Measurements from ENCODE around the gene PVALB.
"Not testable (repeated sequence)": the region's sequence is repeated elsewhere in the genome, so short reads cannot be mapped to it uniquely, and the experiment has no call there.

Gene PVALB

GRCh38 chr22:36754881-36755280 lies 62.0 kb downstream of the PVALB start:
- DNase-seq: not testable (repeated sequence)

DNA sequence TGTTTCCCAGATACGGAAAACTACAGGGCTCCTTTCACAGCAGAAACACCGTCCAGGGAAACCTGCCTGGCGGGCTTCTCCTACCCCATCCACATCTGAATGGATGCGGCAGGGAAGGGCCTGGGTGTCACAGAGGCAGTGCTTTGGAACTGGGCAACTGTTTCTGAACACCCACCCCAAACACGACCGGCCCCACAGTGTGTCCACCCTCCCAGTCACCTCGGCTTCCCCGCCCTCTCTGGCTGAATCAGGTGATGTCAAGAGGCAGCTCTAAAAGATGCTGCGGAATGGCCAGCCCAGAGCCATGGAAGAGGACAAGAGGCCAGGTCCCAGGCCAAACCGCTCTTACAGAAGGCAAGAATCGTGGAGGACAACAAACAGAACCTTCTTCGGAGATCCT lies 62.9 kb downstream of the PVALB start:
- DNase-seq: no peak

DNA sequence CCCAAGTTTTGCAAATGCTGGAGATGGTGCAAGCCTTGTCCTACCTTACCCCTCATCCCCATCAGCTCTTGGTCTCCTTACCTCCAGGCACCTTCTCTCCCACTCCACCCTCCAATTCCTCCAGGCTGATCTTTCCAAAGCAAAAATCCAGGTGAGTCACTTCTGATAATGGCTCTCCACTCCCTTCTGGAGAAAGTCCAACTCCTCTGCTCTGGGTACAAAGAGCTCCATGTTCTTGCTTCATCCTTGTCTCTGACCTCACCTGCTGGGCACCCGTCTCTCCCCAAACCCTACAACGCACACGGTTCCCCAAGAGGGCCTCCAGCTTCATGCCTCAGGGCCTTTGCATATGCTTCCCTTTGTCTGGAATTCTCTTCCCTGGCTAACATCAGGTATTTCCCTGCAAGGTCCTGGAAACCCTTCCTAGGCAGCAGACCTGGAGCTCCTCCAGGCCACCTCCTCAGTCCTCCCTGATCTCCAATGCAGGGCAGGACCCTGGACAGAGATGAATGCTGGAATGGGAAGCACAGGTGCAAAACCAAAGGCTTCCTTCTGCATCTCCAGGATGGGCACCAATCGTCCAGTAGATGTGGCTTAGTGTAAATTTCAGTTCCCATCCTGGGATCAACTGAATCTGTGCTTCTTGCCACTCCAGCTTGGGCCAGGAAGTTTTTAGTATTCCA lies 63.6 kb downstream of the PVALB start:
- DNase-seq: no peak
